Measurements from ENCODE around the gene DHRS7B. TPM values are rescaled to one million over a fixed set of nuclear protein-coding genes. Genes with fewer than 3 reads are reported as not detected.

The DHRS7B gene
- total RNA-seq, 1 donor from 2014 or later = 21.6 TPM

DNA sequence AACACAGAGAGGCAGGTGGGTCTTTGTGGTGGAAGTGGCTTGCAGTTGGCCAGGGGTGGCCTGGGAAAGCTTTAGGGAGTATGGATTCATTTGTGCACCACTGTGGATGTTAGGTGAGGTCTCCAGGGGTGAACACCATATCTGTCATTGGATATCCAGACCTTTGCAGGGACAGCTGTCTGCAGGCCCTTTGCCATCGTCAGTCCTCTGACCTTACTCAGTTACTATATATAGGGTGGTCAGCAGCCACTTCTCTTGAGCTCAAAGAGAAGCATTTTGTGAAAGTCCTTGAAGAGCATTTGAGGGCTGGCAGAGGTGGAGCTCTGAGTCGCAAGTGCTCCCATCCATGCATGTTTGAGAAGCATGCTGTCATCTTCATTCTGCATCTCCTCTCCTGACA lies 46.8 kb downstream of the DHRS7B start:
- no peaks in the 10 kb centered on the region for H3K27me3 ChIP-seq
- H3K4me2 ChIP-seq = no peak overlapping the region
- H3K36me3 ChIP-seq = no peaks in the 10 kb centered on the region
- no peak overlapping the region for H3K9ac ChIP-seq
- H3K79me2 ChIP-seq (ENCODE audit: low read depth) = no peaks in the 10 kb centered on the region
- peaks cover 4% of the 10 kb centered on the region for H3K4me1 Mint-ChIP-seq
- H3K4me3 ChIP-seq = no peak overlapping the region
- H3K9me3 ChIP-seq (ENCODE audit: low read depth) = no peaks in the 10 kb centered on the region
- no peak overlapping the region for H3K4me3 Mint-ChIP-seq
- peaks cover 13% of the 10 kb centered on the region for H3K36me3 Mint-ChIP-seq
- H4K20me1 ChIP-seq (ENCODE audit: low read depth) = no peaks in the 10 kb centered on the region
- TF ChIP-seq EZH2 (IDR thresholded peaks at IDR 0.05) (no peak), EZH2phosphoT487 (IDR thresholded peaks at IDR 0.05) (no peak)
- TF ChIP-seq, protein P1, sequence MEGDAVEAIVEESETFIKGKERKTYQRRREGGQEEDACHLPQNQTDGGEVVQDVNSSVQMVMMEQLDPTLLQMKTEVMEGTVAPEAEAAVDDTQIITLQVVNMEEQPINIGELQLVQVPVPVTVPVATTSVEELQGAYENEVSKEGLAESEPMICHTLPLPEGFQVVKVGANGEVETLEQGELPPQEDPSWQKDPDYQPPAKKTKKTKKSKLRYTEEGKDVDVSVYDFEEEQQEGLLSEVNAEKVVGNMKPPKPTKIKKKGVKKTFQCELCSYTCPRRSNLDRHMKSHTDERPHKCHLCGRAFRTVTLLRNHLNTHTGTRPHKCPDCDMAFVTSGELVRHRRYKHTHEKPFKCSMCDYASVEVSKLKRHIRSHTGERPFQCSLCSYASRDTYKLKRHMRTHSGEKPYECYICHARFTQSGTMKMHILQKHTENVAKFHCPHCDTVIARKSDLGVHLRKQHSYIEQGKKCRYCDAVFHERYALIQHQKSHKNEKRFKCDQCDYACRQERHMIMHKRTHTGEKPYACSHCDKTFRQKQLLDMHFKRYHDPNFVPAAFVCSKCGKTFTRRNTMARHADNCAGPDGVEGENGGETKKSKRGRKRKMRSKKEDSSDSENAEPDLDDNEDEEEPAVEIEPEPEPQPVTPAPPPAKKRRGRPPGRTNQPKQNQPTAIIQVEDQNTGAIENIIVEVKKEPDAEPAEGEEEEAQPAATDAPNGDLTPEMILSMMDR (IDR thresholded peaks at IDR 0.05) = no peak
- H3K27me3 Mint-ChIP-seq (ENCODE audit: insufficient read depth, low read depth) = no peaks in the 10 kb centered on the region
- H3K9me3 Mint-ChIP-seq = no peaks in the 10 kb centered on the region
- H3K27ac Mint-ChIP-seq = no peak overlapping the region
- no peak for DNase-seq (ENCODE audit: low spot score)
- no peak overlapping the region for H2AFZ ChIP-seq (replicated peaks)
- H3K4me1 ChIP-seq = no peaks in the 10 kb centered on the region
- no peaks in the 10 kb centered on the region for H3F3A ChIP-seq (ENCODE audit: low read depth)
- no peak overlapping the region for H3K27ac ChIP-seq

DNA sequence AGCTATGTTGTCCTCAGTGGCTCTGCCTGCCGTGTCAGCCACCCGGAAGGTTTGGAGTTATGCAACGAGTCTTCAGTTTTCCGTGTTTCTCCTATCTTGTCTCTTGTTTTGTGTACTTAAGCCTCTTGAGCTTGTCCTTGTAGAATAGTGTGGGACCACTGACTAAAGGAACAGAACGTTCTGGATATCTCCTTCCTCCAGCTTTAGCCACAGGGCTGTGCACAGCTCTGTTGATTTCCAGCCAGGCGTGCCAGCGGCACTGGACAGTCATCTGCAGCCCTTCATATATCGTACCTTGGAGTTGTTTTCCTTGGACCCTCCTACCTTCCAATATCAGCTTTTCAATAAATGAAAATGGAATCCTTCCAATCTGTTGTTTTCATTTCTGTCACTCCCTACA lies 47.4 kb downstream of the DHRS7B start:
- H3K9me3 ChIP-seq (ENCODE audit: low read depth) = no peaks in the 10 kb centered on the region
- Mint-ChIP-seq H3K4me3 (no peak overlapping the region), H3K4me1 (peaks cover 4% of the 10 kb centered on the region), H3K9me3 (no peaks in the 10 kb centered on the region), H3K27me3 (ENCODE audit: insufficient read depth, low read depth) (no peaks in the 10 kb centered on the region), H3K27ac (no peak overlapping the region), H3K36me3 (peaks cover 13% of the 10 kb centered on the region)
- H3K36me3 ChIP-seq = no peaks in the 10 kb centered on the region
- no peaks in the 10 kb centered on the region for H3K4me1 ChIP-seq
- H3K27me3 ChIP-seq = no peaks in the 10 kb centered on the region
- H2AFZ ChIP-seq (replicated peaks) = no peak overlapping the region
- no peak overlapping the region for H3K27ac ChIP-seq
- H3K9ac ChIP-seq = no peak overlapping the region
- no peaks in the 10 kb centered on the region for H3F3A ChIP-seq (ENCODE audit: low read depth)
- DNase-seq (ENCODE audit: low spot score) = no peak
- TF ChIP-seq, protein P1 (IDR thresholded peaks at IDR 0.05) = no peak
- TF ChIP-seq EZH2phosphoT487 (IDR thresholded peaks at IDR 0.05) (no peak), EZH2 (IDR thresholded peaks at IDR 0.05) (no peak)
- H3K4me2 ChIP-seq = no peak overlapping the region
- no peaks in the 10 kb centered on the region for H3K79me2 ChIP-seq (ENCODE audit: low read depth)
- no peaks in the 10 kb centered on the region for H4K20me1 ChIP-seq (ENCODE audit: low read depth)
- no peak overlapping the region for H3K4me3 ChIP-seq

DNA sequence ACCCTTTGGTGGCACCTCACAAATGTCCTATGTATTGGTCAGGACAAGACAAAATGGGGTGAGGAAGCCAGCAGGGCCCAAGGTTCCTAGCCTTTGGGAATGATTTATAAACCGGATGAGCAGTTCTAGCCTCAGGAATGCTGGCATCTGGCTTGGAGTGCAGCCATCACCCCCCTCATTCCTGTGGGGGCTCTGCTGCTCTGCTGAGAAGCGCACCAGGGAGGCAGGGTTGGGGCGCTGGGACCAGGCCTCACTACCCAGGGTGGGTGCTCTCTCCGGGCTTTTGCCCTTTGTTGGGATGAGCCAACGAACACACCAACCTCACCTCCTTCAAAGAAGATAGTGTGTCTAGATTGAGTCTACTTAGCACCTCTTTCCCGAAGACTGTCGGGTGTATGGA lies 47.9 kb downstream of the DHRS7B start:
- H3K79me2 ChIP-seq (ENCODE audit: low read depth) = no peaks in the 10 kb centered on the region
- H3K4me3 ChIP-seq = no peak overlapping the region
- no peak for TF ChIP-seq EZH2 (IDR thresholded peaks at IDR 0.05)
- TF ChIP-seq, protein P1 (IDR thresholded peaks at IDR 0.05) = no peak
- TF ChIP-seq EZH2phosphoT487 (IDR thresholded peaks at IDR 0.05) = no peak
- H3K4me1 ChIP-seq = no peaks in the 10 kb centered on the region
- no peak overlapping the region for H3K27ac Mint-ChIP-seq
- H3K27me3 ChIP-seq = no peaks in the 10 kb centered on the region
- H3K27me3 Mint-ChIP-seq (ENCODE audit: insufficient read depth, low read depth) = no peaks in the 10 kb centered on the region
- H3K4me3 Mint-ChIP-seq = no peak overlapping the region
- peaks cover 4% of the 10 kb centered on the region for H3K4me1 Mint-ChIP-seq
- H3K36me3 ChIP-seq = no peaks in the 10 kb centered on the region
- no peaks in the 10 kb centered on the region for H3F3A ChIP-seq (ENCODE audit: low read depth)
- no peak overlapping the region for H3K4me2 ChIP-seq
- no peak for DNase-seq (ENCODE audit: low spot score)
- H3K9ac ChIP-seq = no peak overlapping the region
- H4K20me1 ChIP-seq (ENCODE audit: low read depth) = no peaks in the 10 kb centered on the region
- no peaks in the 10 kb centered on the region for H3K9me3 ChIP-seq (ENCODE audit: low read depth)
- no peak overlapping the region for H2AFZ ChIP-seq (replicated peaks)
- peaks cover 13% of the 10 kb centered on the region for H3K36me3 Mint-ChIP-seq
- no peaks in the 10 kb centered on the region for H3K9me3 Mint-ChIP-seq
- H3K27ac ChIP-seq = no peak overlapping the region

All from neural progenitor cell (in vitro differentiated cells).